BE2C (cell line): ENCODE data around the gene FBLN2.

Experiments
- DNase-seq: peaks from one replicate; pipeline ENCODE4 v3.0.0-alpha.2; 2020
- H3K27me3 ChIP-seq: fragments of 250-450 bp; sonication (Bioruptor Pico); 2 replicates; pipeline ENCODE4 v1.5.1; 2020; ENCODE audit warnings: mild to moderate bottlenecking
- H3K36me3 ChIP-seq: fragments of 250-450 bp; sonication (Bioruptor Pico); 2 replicates; pipeline ENCODE4 v1.5.1; 2020; ENCODE audit warnings: mild to moderate bottlenecking
- H3K4me1 ChIP-seq: fragments of 250-450 bp; sonication (Bioruptor Pico); 2 replicates; pipeline ENCODE4 v1.5.1; 2020
- H3K4me3 ChIP-seq: 2 replicates; pipeline ENCODE4 v1.5.1; 2011; ENCODE audit warnings: low read depth, low read length
- H3K9me3 ChIP-seq: fragments of 250-450 bp; sonication (Bioruptor Pico); 2 replicates; pipeline ENCODE4 v1.5.1; 2020
- TF ChIP-seq, protein P1 (sequence below): IDR thresholded peaks from 2 replicates; pipeline ENCODE4 v1.5.1; 2012; ENCODE audit warnings: mild to moderate bottlenecking, low read depth, low read length

Gene FBLN2

DNA sequence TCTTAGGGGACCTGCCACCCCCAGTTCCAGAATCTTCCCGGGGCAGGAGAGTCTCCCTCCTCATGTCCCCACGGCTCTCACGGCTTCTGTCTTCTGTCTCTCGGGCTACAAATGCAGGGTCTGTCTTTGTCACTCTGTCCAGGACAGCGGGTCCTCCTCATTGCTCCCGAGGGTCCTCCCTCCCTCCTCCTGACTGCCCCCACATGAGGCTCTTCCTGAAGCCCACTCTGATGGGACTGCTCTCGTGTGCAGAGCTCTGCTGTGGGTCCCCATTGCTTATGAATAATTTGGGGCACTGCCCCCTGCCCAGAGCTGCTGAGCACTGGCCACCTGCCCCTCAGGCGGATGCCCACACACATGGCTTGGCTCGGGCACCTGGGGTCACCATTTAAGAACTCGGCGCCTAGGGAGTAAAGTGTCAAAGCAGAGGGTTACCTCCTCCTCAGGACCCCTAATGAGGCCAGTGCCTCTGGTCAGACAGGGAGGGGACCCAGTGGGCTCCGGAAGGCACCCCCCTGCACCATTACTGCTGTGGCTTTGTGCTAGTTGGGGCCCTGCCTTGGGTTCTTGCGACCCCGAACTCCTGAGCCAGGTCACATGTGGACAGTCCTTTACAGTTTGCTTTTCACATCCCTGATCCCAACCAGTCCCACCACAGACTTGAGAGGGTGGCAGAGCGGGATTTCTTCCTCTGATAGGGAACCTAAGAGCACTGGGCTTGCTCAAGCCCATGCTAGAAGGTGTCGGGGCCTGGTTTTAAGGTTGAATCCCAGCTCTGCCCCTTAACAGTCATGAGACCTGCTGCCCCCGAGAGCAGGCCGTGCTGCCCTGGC lies 46.8 kb upstream of the FBLN2 start:
- Histone ChIP-seq H3K36me3 (no peaks in the 10 kb centered on the region), H3K4me1 (no peaks in the 10 kb centered on the region), H3K9me3 (no peaks in the 10 kb centered on the region), H3K27me3 (no peaks in the 10 kb centered on the region), H3K4me3 (no peak overlapping the region)
- TF ChIP-seq, protein P1, sequence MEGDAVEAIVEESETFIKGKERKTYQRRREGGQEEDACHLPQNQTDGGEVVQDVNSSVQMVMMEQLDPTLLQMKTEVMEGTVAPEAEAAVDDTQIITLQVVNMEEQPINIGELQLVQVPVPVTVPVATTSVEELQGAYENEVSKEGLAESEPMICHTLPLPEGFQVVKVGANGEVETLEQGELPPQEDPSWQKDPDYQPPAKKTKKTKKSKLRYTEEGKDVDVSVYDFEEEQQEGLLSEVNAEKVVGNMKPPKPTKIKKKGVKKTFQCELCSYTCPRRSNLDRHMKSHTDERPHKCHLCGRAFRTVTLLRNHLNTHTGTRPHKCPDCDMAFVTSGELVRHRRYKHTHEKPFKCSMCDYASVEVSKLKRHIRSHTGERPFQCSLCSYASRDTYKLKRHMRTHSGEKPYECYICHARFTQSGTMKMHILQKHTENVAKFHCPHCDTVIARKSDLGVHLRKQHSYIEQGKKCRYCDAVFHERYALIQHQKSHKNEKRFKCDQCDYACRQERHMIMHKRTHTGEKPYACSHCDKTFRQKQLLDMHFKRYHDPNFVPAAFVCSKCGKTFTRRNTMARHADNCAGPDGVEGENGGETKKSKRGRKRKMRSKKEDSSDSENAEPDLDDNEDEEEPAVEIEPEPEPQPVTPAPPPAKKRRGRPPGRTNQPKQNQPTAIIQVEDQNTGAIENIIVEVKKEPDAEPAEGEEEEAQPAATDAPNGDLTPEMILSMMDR, result no peak
- DNase-seq, result no peak

DNA sequence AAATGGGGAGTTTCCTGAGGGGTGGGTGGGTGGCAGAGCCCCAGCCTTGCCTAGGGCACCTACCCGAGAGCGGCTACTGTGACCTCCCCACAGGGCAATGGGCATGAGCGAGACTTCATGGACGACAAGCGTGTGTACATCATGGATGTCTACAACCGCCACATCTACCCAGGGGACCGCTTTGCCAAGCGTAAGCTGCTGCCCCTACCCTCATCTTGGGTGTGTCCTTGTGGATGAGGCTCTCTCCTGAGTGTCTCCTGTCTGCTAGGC lies 46.2 kb upstream of the FBLN2 start:
- no peak for DNase-seq
- Histone ChIP-seq H3K9me3 (no peaks in the 10 kb centered on the region), H3K4me1 (no peaks in the 10 kb centered on the region; the same call in 1 of the 2 replicates), H3K36me3 (no peaks in the 10 kb centered on the region), H3K27me3 (no peaks in the 10 kb centered on the region), H3K4me3 (no peak overlapping the region)
- TF ChIP-seq, protein P1, result no peak

DNA sequence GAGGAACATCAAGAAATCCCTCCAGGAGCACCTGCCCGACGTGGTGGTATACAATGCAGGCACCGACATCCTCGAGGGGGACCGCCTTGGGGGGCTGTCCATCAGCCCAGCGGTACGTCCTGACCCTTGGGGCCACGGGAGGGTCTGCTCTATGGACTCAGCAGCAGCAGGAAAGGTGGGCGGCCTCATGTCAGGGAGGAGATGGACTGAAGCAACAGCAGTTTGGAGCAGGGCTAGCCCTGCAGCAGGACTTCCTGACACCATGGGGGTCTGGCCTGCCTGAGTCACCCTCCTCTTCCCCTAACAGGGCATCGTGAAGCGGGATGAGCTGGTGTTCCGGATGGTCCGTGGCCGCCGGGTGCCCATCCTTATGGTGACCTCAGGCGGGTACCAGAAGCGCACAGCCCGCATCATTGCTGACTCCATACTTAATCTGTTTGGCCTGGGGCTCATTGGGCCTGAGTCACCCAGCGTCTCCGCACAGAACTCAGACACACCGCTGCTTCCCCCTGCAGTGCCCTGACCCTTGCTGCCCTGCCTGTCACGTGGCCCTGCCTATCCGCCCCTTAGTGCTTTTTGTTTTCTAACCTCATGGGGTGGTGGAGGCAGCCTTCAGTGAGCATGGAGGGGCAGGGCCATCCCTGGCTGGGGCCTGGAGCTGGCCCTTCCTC lies 44.6 kb upstream of the FBLN2 start:
- TF ChIP-seq, protein P1, result no peak
- DNase-seq, result no peak
- no peaks in the 10 kb centered on the region; the same call in 1 of the 2 replicates for H3K4me1 ChIP-seq
- H3K9me3 ChIP-seq, result no peaks in the 10 kb centered on the region
- no peaks in the 10 kb centered on the region for H3K36me3 ChIP-seq
- H3K27me3 ChIP-seq, result no peaks in the 10 kb centered on the region
- no peak overlapping the region for H3K4me3 ChIP-seq

DNA sequence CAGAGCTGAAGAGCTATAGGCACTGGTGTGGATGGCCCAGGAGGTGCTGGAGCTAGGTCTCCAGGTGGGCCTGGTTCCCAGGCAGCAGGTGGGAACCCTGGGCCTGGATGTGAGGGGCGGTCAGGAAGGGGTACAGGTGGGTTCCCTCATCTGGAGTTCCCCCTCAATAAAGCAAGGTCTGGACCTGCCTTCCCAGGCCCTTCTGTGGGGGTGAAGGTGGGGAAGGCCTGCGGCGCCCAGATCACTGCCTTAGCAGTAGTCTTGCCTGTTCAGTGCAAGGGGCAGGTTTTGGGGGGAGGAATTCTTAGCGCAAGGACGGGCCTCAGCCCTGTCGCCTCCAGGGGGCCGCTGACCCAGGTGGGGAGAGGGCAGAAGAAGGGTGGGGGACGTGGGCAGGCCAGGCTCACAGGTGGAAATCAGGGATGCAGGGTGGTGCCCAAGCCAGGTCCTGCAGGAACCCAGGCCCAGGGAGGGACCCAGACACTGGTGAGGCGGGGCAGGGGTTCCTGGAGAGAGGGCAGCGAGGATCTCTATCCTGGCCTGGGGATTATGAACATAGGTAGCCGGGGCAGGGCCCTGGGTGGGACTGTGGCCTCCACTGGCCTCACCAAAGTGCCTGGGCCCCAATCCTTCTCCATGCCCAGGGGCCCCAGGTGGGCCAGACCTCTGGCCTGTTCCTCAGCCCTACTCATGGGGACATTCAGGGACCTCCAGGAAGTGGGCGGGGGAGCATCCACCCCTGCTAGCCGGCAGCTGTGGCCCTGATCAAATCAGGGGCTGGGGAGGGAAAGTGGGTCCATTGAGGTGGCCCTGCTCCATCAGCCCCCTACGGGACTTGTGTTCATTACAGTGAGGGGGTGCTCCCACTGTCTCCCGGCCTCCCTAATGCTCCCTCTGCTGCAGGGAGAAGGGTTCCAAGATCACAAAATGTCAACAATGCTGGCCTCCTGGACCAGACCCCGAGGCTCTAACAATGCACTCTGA lies 43.5 kb upstream of the FBLN2 start:
- no peaks in the 10 kb centered on the region; the same call in 1 of the 2 replicates for H3K4me1 ChIP-seq
- H3K27me3 ChIP-seq, result no peaks in the 10 kb centered on the region
- no peaks in the 10 kb centered on the region for H3K9me3 ChIP-seq
- H3K4me3 ChIP-seq, result no peak overlapping the region
- TF ChIP-seq, protein P1, result no peak
- no peaks in the 10 kb centered on the region for H3K36me3 ChIP-seq
- DNase-seq, result no peak

DNA sequence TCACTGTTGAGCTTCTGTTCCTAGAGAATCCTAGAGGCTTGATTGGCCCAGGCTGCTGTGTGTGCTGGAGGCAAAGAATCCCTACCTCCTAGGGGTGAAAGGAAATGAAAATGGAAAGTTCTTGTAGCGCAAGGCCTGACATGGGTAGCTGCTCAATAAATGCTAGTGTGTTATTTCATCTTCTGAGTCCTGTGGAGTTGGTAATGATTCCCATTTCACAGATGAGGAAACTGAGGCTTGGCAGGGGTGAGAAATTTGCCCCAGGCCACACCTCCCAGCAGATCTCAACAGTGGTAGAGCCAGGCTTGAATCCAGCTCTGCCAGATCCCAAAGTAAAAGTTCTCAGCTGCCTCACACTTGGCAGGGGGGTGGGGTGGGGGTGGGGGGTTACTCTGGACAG lies 42.7 kb upstream of the FBLN2 start:
- no peaks in the 10 kb centered on the region for H3K27me3 ChIP-seq
- no peaks in the 10 kb centered on the region; the same call in 1 of the 2 replicates for H3K4me1 ChIP-seq
- H3K4me3 ChIP-seq, result no peak overlapping the region
- H3K9me3 ChIP-seq, result no peaks in the 10 kb centered on the region
- no peaks in the 10 kb centered on the region for H3K36me3 ChIP-seq
- TF ChIP-seq, protein P1, result no peak
- DNase-seq, result no peak
